ENCODE results near the gene RAPGEFL1. TPM values are rescaled to one million over a fixed set of nuclear protein-coding genes. Genes with fewer than 3 reads are reported as not detected.
"Not testable (repeated sequence)": the region's sequence is repeated elsewhere in the genome, so short reads cannot be mapped to it uniquely, and the experiment has no call there.

Gene RAPGEFL1
- total and polyA plus RNA-seq, 5 donors from 2014 or later: 0.79 to 4.5 TPM; not detected in 3

DNA sequence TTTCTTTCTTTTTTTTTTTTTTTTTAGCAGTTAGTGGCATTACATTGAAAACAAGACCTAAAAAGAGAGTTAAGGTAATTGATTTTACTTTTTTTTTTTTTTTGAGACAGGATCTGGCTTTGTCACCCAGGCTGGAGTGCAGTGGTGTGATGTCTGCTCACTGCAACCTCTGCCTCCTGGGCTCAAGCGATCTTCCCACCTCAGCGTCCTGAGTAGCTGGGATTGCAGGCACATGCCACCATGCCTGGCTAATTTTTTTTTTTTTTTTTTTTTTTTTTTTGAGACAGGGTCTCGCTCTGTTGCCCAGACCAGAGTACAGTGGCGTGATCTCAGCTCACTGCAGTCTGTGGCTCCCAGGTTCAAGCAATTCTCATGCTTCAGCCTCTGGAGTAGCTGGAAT lies 54.7 kb downstream of the RAPGEFL1 start:
- ATAC-seq (ENCODE audit: low read depth in 2 of 2); H3K9me3 ChIP-seq (ENCODE audit: control insufficient read depth in 2 of 2, low read length in 2 of 2); H3K4me1 ChIP-seq (ENCODE audit: control insufficient read depth, insufficient read depth, low read length, poor library complexity, severe bottlenecking); H3K27me3 Mint-ChIP-seq; H3K4me3 Mint-ChIP-seq; H3K9me3 Mint-ChIP-seq; H3K4me3 ChIP-seq (ENCODE audit: low read depth, low read length); H3K27ac Mint-ChIP-seq; H3K27me3 ChIP-seq (ENCODE audit: control insufficient read depth, insufficient read depth, low read length); H3K27ac ChIP-seq (ENCODE audit: insufficient read depth, low read length, poor library complexity, severe bottlenecking); DNase-seq: not testable (repeated sequence)
- peaks cover 32% of the 10 kb centered on the region for H3K36me3 ChIP-seq (ENCODE audit: control insufficient read depth, insufficient read depth, low read length)
- peaks cover 19% of the 10 kb centered on the region for H3K36me3 Mint-ChIP-seq
- peaks cover 8 to 32% (median 20%) of the 10 kb centered on the region in 4 donors for H3K4me1 Mint-ChIP-seq

DNA sequence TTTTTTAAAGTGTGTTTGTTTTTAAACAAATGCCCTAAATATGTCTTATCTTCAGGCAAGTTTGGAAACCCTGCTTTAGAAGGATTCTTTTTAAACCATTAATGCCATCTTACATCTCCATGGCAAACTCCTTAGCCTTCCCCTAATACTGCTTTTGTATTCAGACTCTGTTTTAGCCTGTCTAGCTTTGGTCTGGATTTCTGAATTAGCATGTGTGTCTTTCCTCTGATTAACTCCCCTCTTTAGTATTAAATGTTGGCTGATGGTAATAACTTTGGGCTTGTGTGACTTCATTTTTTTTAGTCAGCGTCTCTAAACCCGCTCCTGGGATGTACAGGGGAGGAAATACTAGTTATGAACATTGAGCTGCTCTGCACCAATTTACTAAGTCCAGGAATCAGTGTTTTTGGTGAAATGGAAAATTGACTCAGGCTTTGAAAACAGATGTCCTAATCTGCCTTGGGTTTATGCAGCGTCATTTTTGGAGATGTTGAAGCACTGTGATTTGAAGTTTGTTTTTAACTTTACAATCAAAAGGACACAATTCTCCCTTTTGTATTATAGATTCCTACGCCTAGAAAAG lies 64.1 kb downstream of the RAPGEFL1 start:
- no peaks in the 10 kb centered on the region for H3K27me3 Mint-ChIP-seq
- no peak overlapping the region for H3K4me3 Mint-ChIP-seq
- H3K4me1 Mint-ChIP-seq: peaks cover 0 to 66% (median 43%) of the 10 kb centered on the region in 4 donors

DNA sequence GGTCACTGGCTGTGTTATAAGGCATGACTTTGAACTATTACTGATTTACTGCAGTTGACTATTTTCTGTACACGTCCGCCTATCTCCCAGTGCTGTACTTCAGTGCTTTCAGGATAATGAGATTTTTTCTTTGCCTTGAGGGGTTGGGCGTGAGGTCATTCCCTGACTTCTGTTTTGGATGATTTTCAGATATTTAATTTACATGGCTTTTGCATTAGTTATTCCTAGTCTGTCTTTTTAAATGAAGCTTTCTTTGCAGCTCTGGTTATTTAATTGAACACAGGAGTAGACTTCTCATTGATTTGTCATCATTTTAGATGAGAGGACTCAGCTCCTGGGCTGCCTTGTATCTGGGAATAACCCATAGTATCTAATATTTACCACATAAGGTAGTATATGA lies 65.5 kb downstream of the RAPGEFL1 start:
- no peaks in the 10 kb centered on the region for H3K9me3 Mint-ChIP-seq
- peaks cover 3% of the 10 kb centered on the region for H3K4me1 ChIP-seq (ENCODE audit: control insufficient read depth, insufficient read depth, low read length, poor library complexity, severe bottlenecking)
- H3K27me3 ChIP-seq (ENCODE audit: control insufficient read depth, insufficient read depth, low read length): no peaks in the 10 kb centered on the region
- DNase-seq (no peak), ATAC-seq (ENCODE audit: low read depth in 2 of 2) (no peak)
- no peak overlapping the region for H3K27ac Mint-ChIP-seq
- no peak overlapping the region for H3K4me3 Mint-ChIP-seq
- peaks cover 5% of the 10 kb centered on the region for H3K36me3 ChIP-seq (ENCODE audit: control insufficient read depth, insufficient read depth, low read length)
- no peaks in the 10 kb centered on the region for H3K9me3 ChIP-seq (ENCODE audit: control insufficient read depth in 2 of 2, low read length in 2 of 2)
- peaks cover 3% of the 10 kb centered on the region for H3K36me3 Mint-ChIP-seq
- no peak overlapping the region for H3K4me3 ChIP-seq (ENCODE audit: low read depth, low read length)
- peaks cover 0 to 66% (median 45%) of the 10 kb centered on the region in 4 donors for H3K4me1 Mint-ChIP-seq
- H3K27ac ChIP-seq (ENCODE audit: insufficient read depth, low read length, poor library complexity, severe bottlenecking): no peak overlapping the region
- no peaks in the 10 kb centered on the region for H3K27me3 Mint-ChIP-seq

More for the DNA sequence above, 64.1 kb downstream of the RAPGEFL1 start:
- no peaks in the 10 kb centered on the region for H3K9me3 Mint-ChIP-seq
- ATAC-seq (ENCODE audit: low read depth in 2 of 2) (no peak), DNase-seq (no peak)
- Histone ChIP-seq H3K27ac (ENCODE audit: insufficient read depth, low read length, poor library complexity, severe bottlenecking) (no peak overlapping the region), H3K27me3 (ENCODE audit: control insufficient read depth, insufficient read depth, low read length) (no peaks in the 10 kb centered on the region), H3K9me3 (ENCODE audit: control insufficient read depth in 2 of 2, low read length in 2 of 2) (no peaks in the 10 kb centered on the region), H3K36me3 (ENCODE audit: control insufficient read depth, insufficient read depth, low read length) (peaks cover 5% of the 10 kb centered on the region), H3K4me1 (ENCODE audit: control insufficient read depth, insufficient read depth, low read length, poor library complexity, severe bottlenecking) (peaks cover 3% of the 10 kb centered on the region), H3K4me3 (ENCODE audit: low read depth, low read length) (no peak overlapping the region)
- H3K36me3 Mint-ChIP-seq: peaks cover 3% of the 10 kb centered on the region
- H3K27ac Mint-ChIP-seq: peak overlapping the region in 1 of 3 donors; percentile 67

DNA sequence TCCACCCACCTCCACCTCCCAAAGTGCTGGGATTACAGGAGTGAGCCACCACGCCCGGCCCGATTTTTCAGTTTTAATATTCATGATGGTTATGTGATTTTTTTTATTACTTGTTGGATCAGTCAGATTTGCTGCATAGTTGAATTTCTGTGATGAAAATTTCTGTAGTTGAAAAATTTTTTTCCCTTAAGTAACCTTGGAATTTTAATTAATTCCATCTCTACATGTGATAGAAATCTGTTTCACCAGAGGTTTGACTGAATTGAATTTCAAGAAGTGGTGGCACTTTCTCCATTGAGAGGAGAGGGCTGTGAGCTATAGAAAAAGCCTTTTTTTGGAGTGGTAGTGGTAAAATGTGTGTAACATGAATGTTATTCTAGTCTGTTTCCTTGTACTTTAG lies 66.5 kb downstream of the RAPGEFL1 start:
- no peaks in the 10 kb centered on the region for H3K27me3 Mint-ChIP-seq
- Histone ChIP-seq H3K27ac (ENCODE audit: insufficient read depth, low read length, poor library complexity, severe bottlenecking) (no peak overlapping the region), H3K4me3 (ENCODE audit: low read depth, low read length) (no peak overlapping the region), H3K4me1 (ENCODE audit: control insufficient read depth, insufficient read depth, low read length, poor library complexity, severe bottlenecking) (peaks cover 3% of the 10 kb centered on the region), H3K36me3 (ENCODE audit: control insufficient read depth, insufficient read depth, low read length) (peaks cover 5% of the 10 kb centered on the region), H3K9me3 (ENCODE audit: control insufficient read depth in 2 of 2, low read length in 2 of 2) (no peaks in the 10 kb centered on the region), H3K27me3 (ENCODE audit: control insufficient read depth, insufficient read depth, low read length) (no peaks in the 10 kb centered on the region)
- H3K27ac Mint-ChIP-seq: peak overlapping the region in 2 of 3 donors; percentile 48 to 89
- H3K4me3 Mint-ChIP-seq: no peak overlapping the region
- peaks cover under 1 to 72% (median 47%) of the 10 kb centered on the region in 4 donors for H3K4me1 Mint-ChIP-seq
- H3K9me3 Mint-ChIP-seq: no peaks in the 10 kb centered on the region
- H3K36me3 Mint-ChIP-seq: peaks cover 3% of the 10 kb centered on the region
- no peak for ATAC-seq (ENCODE audit: low read depth in 2 of 2)
- no peak for DNase-seq

DNA sequence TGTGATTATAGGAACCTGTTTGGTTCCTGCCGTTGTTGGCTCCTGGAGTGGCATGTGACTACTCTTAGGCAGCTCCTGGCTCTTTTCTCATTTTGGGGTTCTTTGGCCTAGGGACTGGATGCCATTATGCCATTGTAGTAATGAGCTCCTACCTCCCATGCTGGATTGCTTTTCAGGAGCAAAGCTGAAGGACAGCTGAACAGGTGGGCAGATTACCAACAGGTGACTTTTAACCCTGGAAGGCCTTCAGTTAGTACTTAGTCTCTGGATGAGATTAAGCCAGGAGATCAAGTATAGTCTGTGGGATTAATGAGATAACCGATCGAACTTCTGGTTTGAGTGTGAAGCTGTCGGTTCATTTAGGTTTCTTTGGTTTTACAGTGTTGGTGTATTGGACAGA lies 67.0 kb downstream of the RAPGEFL1 start:
- no peak overlapping the region for H3K27ac ChIP-seq (ENCODE audit: insufficient read depth, low read length, poor library complexity, severe bottlenecking)
- no peaks in the 10 kb centered on the region for H3K27me3 Mint-ChIP-seq
- H3K4me1 Mint-ChIP-seq: peaks cover 5 to 76% (median 49%) of the 10 kb centered on the region in 4 donors

More for the DNA sequence above, 67.0 kb downstream of the RAPGEFL1 start:
- peaks cover 5% of the 10 kb centered on the region for H3K36me3 ChIP-seq (ENCODE audit: control insufficient read depth, insufficient read depth, low read length)
- ATAC-seq (ENCODE audit: low read depth in 2 of 2) (no peak), DNase-seq (no peak)
- H3K9me3 Mint-ChIP-seq: no peaks in the 10 kb centered on the region
- no peaks in the 10 kb centered on the region for H3K9me3 ChIP-seq (ENCODE audit: control insufficient read depth in 2 of 2, low read length in 2 of 2)
- no peaks in the 10 kb centered on the region for H3K27me3 ChIP-seq (ENCODE audit: control insufficient read depth, insufficient read depth, low read length)
- H3K4me3 ChIP-seq (ENCODE audit: low read depth, low read length): no peak overlapping the region
- H3K4me1 ChIP-seq (ENCODE audit: control insufficient read depth, insufficient read depth, low read length, poor library complexity, severe bottlenecking): peaks cover 3% of the 10 kb centered on the region
- H3K4me3 Mint-ChIP-seq: no peak overlapping the region
- peak overlapping the region; percentile 48 to 89 (median 84) for H3K27ac Mint-ChIP-seq
- H3K36me3 Mint-ChIP-seq: peaks cover 3% of the 10 kb centered on the region

Other genes with a start within 250 kb of the RAPGEFL1 start
- gene ORMDL3, start 249.9 kb upstream of the RAPGEFL1 start, total RNA-seq: 104 TPM
- gene ORMDL3, start 249.9 kb upstream of the RAPGEFL1 start, polyA plus RNA-seq: 100 to 1,000 TPM in 3 of 4 donors, 10 to 100 TPM in 1; 99.5 to 176 (median 127) TPM
- gene LRRC3C, start 249.7 kb upstream of the RAPGEFL1 start, total RNA-seq: not detected
- under 1 TPM in 1 of 4 donors, not detected in 3; 0.38 TPM for gene LRRC3C, start 249.7 kb upstream of the RAPGEFL1 start, polyA plus RNA-seq
- gene GSDMA, start 214.5 kb upstream of the RAPGEFL1 start, total RNA-seq: 1.5 TPM
- gene GSDMA, start 214.5 kb upstream of the RAPGEFL1 start, polyA plus RNA-seq: 1 to 10 TPM; 1.1 to 2.8 (median 2.1) TPM
- 62.4 TPM for gene PSMD3, start 196.7 kb upstream of the RAPGEFL1 start, total RNA-seq
- gene PSMD3, start 196.7 kb upstream of the RAPGEFL1 start, polyA plus RNA-seq: 10 to 100 TPM; 47.9 to 51.0 (median 49.3) TPM
- gene CSF3, start 162.0 kb upstream of the RAPGEFL1 start, total RNA-seq: not detected
- gene CSF3, start 162.0 kb upstream of the RAPGEFL1 start, polyA plus RNA-seq: not detected
- gene MED24, start 123.1 kb upstream of the RAPGEFL1 start, total RNA-seq: 78.8 TPM
- 10 to 100 TPM; 34.3 to 46.1 (median 40.3) TPM for gene MED24, start 123.1 kb upstream of the RAPGEFL1 start, polyA plus RNA-seq
- gene THRA, start 114.5 kb upstream of the RAPGEFL1 start, total RNA-seq: 29.4 TPM
- gene THRA, start 114.5 kb upstream of the RAPGEFL1 start, polyA plus RNA-seq: 10 to 100 TPM; 10.7 to 15.9 (median 13.4) TPM
- gene NR1D1, start 76.9 kb upstream of the RAPGEFL1 start, total RNA-seq: 29.5 TPM
- gene NR1D1, start 76.9 kb upstream of the RAPGEFL1 start, polyA plus RNA-seq: 10 to 100 TPM in 1 of 4 donors, 1 to 10 TPM in 3; 4.9 to 10.1 (median 6.2) TPM
- gene MSL1, start 55.5 kb upstream of the RAPGEFL1 start, total RNA-seq: 126 TPM
- 10 to 100 TPM in 2 of 4 donors, 1 to 10 TPM in 2; 9.3 to 10.5 (median 9.8) TPM for gene MSL1, start 55.5 kb upstream of the RAPGEFL1 start, polyA plus RNA-seq
- gene CASC3, start 36.9 kb upstream of the RAPGEFL1 start, total RNA-seq: 165 TPM
- 10 to 100 TPM; 42.5 to 46.6 (median 44.2) TPM for gene CASC3, start 36.9 kb upstream of the RAPGEFL1 start, polyA plus RNA-seq
- 40.7 TPM for gene WIPF2, start 41.8 kb downstream of the RAPGEFL1 start, total RNA-seq
- 10 to 100 TPM in 1 of 4 donors, 1 to 10 TPM in 3; 8.0 to 12.5 (median 9.5) TPM for gene WIPF2, start 41.8 kb downstream of the RAPGEFL1 start, polyA plus RNA-seq
- gene CDC6, start 110.4 kb downstream of the RAPGEFL1 start, total RNA-seq: 5.7 TPM
- gene CDC6, start 110.4 kb downstream of the RAPGEFL1 start, polyA plus RNA-seq: 1 to 10 TPM in 2 of 4 donors, under 1 TPM in 1, not detected in 1; 0.59 to 1.7 (median 1.1) TPM
- 126 TPM for gene RARA, start 131.7 kb downstream of the RAPGEFL1 start, total RNA-seq
- gene RARA, start 131.7 kb downstream of the RAPGEFL1 start, polyA plus RNA-seq: 10 to 100 TPM in 3 of 4 donors, 1 to 10 TPM in 1; 7.3 to 14.5 (median 12.6) TPM
- not detected for gene GJD3, start 187.3 kb downstream of the RAPGEFL1 start, total RNA-seq
- not detected for gene GJD3, start 187.3 kb downstream of the RAPGEFL1 start, polyA plus RNA-seq
- 13.2 TPM for gene TOP2A, start 240.4 kb downstream of the RAPGEFL1 start, total RNA-seq
- 1 to 10 TPM; 2.1 to 8.1 (median 2.6) TPM for gene TOP2A, start 240.4 kb downstream of the RAPGEFL1 start, polyA plus RNA-seq